ENCODE results near the gene PSMD3.
"Not testable (repeated sequence)": the region's sequence is repeated elsewhere in the genome, so short reads cannot be mapped to it uniquely, and the experiment has no call there.

PSMD3 gene

GRCh38 chr17:39994448-39994847, 13.8 kb downstream of the PSMD3 start:
- H3K27ac ChIP-seq = no peak overlapping the region
- DNase-seq (ENCODE audit: low read depth, low spot score) = no peak

GRCh38 chr17:39995438-39995837, 14.8 kb downstream of the PSMD3 start:
- no peak overlapping the region for H3K27ac ChIP-seq
- DNase-seq (ENCODE audit: low read depth, low spot score) = no peak

GRCh38 chr17:39996162-39996561, 15.6 kb downstream of the PSMD3 start:
- no peak overlapping the region for H3K27ac ChIP-seq
- DNase-seq (ENCODE audit: low read depth, low spot score) = no peak

DNA sequence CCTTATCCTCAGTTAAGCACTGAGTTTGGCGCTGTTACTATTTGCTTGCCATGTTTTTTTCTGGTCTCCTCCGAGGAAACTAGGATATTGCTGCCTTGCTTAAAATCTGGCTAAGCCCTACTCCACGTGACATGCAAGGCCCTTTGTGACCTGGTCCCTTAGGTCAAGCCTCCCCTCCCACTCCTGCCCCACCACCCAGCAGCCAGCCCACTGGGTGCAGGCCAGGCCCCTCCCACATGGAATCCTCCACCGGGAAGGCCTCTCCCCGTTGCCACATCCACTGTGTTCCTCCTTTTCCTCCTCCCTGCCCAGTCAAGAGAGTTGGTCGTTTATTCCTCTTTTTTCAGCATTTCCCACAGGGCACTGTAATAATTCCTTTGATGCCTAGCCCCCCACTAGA, 16.2 kb downstream of the PSMD3 start:
- H3K27ac ChIP-seq = no peak overlapping the region
- no peak for DNase-seq (ENCODE audit: low read depth, low spot score)

DNA sequence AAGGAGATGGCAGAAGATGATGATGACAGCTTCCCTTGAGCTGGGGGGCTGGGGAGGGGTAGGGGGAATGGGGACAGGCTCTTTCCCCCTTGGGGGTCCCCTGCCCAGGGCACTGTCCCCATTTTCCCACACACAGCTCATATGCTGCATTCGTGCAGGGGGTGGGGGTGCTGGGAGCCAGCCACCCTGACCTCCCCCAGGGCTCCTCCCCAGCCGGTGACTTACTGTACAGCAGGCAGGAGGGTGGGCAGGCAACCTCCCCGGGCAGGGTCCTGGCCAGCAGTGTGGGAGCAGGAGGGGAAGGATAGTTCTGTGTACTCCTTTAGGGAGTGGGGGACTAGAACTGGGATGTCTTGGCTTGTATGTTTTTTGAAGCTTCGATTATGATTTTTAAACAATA, 16.9 kb downstream of the PSMD3 start:
- no peak overlapping the region for H3K27ac ChIP-seq
- no peak for DNase-seq (ENCODE audit: low read depth, low spot score)

DNA sequence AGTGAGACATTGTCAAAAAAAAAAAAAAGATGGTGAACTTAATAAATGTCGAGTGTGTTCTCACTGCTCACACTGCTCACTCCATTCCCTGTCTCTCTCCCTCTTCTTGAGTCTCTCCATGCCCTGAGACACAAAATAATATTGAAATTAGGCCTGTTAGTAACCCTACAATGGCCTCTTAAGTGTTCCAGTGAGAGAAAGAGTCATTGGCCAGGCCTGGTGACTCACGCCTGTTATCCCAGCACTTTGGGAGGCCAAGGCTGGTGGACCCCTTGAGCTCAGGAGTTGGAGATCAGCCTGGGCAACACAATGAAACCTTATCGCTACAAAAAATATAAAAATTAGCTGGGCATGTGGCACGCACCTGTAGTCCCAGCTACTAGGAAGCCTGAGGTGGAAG, 18.5 kb downstream of the PSMD3 start:
- DNase-seq (ENCODE audit: low read depth, low spot score) = no peak

DNA sequence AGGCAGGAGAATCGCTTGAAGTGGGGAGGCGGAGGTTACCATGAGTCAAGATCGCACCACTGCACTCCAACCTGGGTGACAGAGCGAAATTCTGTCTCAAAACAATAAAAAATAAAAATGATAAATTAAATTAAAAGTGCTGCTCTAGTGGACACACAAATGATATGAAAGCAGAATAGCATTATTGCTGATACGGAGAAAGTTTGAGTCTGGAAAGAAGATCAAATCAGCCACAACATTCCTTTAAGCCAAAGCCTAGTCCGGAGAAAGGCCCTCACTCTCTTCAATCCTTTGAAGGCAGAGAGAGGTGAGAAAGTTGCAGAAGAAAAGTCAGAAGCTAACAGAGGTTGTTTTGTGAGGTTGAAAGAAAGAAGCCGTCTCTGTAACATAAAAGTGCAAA, 19.6 kb downstream of the PSMD3 start:
- no peak overlapping the region for H3K27ac ChIP-seq
- no peak for DNase-seq (ENCODE audit: low read depth, low spot score)

More for the DNA sequence above, 18.5 kb downstream of the PSMD3 start:
- no peak overlapping the region for H3K27ac ChIP-seq

GRCh38 chr17:40001335-40001734, 20.7 kb downstream of the PSMD3 start:
- not testable (repeated sequence) for DNase-seq (ENCODE audit: low read depth, low spot score); H3K27ac ChIP-seq

- no peak overlapping the region for H3K27ac ChIP-seq
- DNase-seq (ENCODE audit: low read depth, low spot score) = no peak
Measured at GRCh38 chr17:40004072-40004471, 23.5 kb downstream of the PSMD3 start.

DNA sequence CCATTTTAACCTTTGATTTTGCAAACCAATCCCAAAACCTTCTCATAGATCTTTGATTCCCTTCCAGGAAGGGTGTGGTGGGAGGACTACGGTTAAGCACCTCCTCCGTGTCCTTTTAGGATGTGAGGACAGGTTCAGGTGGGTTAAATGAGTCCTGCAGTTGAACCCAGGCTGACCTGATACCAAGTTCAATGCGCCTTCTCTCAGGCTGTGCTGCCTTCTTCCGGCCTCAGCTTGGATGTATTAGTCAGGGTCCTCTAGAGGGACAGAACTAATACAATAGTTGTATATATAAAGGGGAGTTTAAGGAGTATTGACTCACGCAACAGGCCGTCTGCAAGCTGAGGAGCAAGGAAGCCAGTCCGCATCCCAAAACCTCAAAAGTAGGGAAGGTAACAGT, 24.1 kb downstream of the PSMD3 start:
- no peak overlapping the region for H3K27ac ChIP-seq
- no peak for DNase-seq (ENCODE audit: low read depth, low spot score)

DNA sequence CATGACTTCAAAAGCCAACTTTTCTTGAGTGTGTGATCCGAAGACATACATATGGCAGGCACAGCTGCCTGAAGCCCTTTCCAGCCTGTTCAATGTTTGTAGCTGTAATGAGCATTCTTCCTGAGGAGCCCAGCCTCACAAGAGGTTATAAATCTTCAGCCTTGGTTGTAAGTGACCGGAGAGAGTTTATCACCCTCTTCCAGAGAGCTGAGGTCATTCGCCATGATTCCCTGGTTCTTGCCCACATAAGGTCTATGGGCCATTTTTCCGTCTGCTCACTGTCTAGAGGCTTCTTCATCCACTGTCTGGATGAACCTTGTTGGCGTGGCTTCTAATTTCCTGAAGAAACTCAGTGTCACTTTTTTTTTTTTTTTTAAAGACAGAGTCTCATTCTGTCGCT, 24.9 kb downstream of the PSMD3 start:
- H3K27ac ChIP-seq = no peak overlapping the region
- no peak for DNase-seq (ENCODE audit: low read depth, low spot score)

GRCh38 chr17:40010946-40011500, 30.4 kb downstream of the PSMD3 start:
- H3K27ac ChIP-seq; DNase-seq (ENCODE audit: low read depth, low spot score): not testable (repeated sequence)

- H3K27ac ChIP-seq; DNase-seq (ENCODE audit: low read depth, low spot score): not testable (repeated sequence)
Measured at GRCh38 chr17:40012017-40012647, 31.5 kb downstream of the PSMD3 start.

GRCh38 chr17:40014375-40014980, 33.9 kb downstream of the PSMD3 start:
- no peak overlapping the region for H3K27ac ChIP-seq
- no peak for DNase-seq (ENCODE audit: low read depth, low spot score)

DNA sequence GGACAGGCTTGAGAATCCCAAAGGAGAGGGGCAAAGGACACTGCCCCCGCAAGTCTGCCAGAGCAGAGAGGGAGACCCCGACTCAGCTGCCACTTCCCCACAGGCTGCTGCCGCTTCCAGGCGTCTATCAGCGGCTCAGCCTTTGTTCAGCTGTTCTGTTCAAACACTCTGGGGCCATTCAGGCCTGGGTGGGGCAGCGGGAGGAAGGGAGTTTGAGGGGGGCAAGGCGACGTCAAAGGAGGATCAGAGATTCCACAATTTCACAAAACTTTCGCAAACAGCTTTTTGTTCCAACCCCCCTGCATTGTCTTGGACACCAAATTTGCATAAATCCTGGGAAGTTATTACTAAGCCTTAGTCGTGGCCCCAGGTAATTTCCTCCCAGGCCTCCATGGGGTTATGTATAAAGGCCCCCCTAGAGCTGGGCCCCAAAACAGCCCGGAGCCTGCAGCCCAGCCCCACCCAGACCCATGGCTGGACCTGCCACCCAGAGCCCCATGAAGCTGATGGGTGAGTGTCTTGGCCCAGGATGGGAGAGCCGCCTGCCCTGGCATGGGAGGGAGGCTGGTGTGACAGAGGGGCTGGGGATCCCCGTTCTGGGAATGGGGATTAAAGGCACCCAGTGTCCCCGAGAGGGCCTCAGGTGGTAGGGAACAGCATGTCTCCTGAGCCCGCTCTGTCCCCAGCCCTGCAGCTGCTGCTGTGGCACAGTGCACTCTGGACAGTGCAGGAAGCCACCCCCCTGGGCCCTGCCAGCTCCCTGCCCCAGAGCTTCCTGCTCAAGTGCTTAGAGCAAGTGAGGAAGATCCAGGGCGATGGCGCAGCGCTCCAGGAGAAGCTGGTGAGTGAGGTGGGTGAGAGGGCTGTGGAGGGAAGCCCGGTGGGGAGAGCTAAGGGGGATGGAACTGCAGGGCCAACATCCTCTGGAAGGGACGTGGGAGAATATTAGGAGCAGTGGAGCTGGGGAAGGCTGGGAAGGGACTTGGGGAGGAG, 34.7 kb downstream of the PSMD3 start, which contains the start of gene CSF3:
Gene CSF3 (plus strand): TSS at position 436 of the 993 bp plus-strand sequence. CDS start 35 bp downstream, at position 471.
- H3K27ac ChIP-seq = peak within 1 kb of the TSS; percentile 6
- no peak for DNase-seq (ENCODE audit: low read depth, low spot score)

DNA sequence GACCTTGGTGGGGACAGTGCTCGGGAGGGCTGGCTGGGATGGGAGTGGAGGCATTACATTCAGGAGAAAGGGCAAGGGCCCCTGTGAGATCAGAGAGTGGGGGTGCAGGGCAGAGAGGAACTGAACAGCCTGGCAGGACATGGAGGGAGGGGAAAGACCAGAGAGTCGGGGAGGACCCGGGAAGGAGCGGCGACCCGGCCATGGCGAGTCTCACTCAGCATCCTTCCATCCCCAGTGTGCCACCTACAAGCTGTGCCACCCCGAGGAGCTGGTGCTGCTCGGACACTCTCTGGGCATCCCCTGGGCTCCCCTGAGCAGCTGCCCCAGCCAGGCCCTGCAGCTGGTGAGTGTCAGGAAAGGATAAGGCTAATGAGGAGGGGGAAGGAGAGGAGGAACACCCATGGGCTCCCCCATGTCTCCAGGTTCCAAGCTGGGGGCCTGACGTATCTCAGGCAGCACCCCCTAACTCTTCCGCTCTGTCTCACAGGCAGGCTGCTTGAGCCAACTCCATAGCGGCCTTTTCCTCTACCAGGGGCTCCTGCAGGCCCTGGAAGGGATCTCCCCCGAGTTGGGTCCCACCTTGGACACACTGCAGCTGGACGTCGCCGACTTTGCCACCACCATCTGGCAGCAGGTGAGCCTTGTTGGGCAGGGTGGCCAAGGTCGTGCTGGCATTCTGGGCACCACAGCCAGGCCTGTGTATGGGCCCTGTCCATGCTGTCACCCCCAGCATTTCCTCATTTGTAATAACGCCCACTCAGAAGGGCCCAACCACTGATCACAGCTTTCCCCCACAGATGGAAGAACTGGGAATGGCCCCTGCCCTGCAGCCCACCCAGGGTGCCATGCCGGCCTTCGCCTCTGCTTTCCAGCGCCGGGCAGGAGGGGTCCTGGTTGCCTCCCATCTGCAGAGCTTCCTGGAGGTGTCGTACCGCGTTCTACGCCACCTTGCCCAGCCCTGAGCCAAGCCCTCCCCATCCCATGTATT, 35.7 kb downstream of the PSMD3 start:
- DNase-seq (ENCODE audit: low read depth, low spot score) = no peak
- H3K27ac ChIP-seq = no peak overlapping the region

DNA sequence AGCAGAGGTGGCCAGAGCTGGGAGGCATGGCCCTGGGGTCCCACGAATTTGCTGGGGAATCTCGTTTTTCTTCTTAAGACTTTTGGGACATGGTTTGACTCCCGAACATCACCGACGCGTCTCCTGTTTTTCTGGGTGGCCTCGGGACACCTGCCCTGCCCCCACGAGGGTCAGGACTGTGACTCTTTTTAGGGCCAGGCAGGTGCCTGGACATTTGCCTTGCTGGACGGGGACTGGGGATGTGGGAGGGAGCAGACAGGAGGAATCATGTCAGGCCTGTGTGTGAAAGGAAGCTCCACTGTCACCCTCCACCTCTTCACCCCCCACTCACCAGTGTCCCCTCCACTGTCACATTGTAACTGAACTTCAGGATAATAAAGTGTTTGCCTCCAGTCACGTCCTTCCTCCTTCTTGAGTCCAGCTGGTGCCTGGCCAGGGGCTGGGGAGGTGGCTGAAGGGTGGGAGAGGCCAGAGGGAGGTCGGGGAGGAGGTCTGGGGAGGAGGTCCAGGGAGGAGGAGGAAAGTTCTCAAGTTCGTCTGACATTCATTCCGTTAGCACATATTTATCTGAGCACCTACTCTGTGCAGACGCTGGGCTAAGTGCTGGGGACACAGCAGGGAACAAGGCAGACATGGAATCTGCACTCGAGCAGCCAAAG, 36.9 kb downstream of the PSMD3 start:
- DNase-seq (ENCODE audit: low read depth, low spot score) = no peak
- no peak overlapping the region for H3K27ac ChIP-seq

DNA sequence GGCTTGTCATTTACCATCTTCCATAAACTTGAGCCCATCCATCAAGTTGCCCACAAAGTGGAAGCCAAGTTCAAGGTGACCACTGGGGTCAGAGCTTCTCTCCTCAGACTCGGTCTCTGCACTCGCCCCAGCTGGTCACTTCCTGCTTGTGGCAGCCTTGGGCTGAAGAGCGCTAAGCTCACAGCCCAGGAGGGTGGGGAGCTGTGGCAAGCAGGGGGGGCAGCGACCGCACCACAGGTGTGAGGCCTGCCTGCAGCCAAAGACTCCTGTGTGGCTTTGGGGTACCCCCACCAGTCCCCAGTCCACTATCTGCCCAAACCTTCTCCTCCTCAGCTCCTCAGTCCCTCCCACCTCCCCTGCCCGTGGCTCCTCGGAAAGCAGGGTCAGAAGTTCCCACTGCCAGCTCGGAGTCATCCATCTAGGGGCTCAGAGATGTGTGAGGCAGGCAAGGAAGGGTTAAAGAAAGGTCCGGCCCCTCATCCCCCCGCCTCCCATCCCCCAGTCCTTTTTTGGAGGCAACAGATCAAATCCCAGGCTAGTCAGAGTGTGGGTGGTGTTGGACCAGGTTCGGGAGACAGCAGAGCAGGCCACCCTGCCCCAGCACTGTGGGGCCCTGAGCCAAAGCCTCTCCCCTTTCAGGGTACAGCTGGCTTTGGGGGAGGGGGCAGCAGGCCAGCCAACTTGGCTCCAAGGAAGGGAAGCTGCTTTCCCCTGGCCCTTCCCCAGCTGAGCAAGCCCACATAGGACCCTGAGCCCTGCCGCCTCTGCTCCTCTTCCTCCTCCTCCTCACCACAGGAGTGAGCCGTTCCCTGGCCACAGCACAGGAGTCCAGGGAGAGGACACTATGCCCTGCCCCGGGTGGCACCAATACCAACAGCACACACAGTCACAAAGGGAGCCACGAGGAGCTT, 37.9 kb downstream of the PSMD3 start:
- DNase-seq (ENCODE audit: low read depth, low spot score) = no peak
- H3K27ac ChIP-seq = peak overlapping the region; percentile 46

Measured in epithelial cell of prostate (primary cell).